GM19099 (cell line): ENCODE measurements around the gene NCMAP.

Experiments
- POLR2A ChIP-seq: IDR thresholded peaks from 3 replicates; pipeline ENCODE4 v1.6.1; 2011; ENCODE audit warnings: low read depth; ENCODE audit not compliant: insufficient read length; ENCODE audit errors: extremely low read depth

The NCMAP gene

GRCh38 chr1:24586970-24587820, 31.3 kb downstream of the NCMAP start:
- no peak for TF ChIP-seq POLR2A

DNA sequence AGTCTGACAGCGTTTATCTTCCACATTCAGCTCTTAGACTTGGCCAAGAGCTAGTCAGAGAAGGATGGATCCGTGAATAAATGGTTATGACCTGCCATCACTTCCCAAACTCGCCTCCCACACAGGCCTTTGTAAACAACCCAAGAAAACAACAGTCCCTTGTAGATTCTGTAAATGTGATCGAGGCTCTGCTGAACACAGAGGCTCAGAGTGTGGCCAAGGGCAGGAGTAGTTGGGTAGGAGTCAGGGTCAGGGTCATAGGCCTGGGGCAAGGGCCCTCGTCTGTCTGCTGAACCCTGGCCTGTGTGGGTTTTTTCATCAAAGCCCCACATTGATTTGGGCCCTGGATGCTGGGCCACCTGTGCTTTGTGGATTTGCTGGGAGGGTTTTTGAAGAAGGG, 32.7 kb downstream of the NCMAP start:
- TF ChIP-seq POLR2A, result no peak

GRCh38 chr1:24589200-24589599, 33.3 kb downstream of the NCMAP start:
- no peak for TF ChIP-seq POLR2A

DNA sequence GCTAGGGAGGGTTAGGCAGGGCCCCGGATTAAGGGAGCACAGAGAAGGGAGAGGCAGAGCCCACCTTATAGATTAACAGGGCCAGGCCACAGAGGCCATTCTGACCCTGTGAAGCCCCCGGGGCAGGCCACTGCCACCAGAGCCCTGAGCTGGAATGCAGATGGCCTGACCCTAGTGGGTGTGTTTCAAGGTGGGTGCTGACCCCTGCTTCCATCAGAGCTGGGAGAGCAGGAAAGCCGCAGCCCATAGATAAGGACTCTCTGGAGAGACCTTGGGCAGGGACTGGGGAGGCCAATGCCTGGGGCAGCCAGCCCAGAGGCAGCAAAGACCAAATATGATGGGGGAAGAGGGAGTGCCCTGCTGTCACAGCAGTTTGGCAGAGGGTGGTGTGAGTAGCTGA, 35.9 kb downstream of the NCMAP start:
- no peak for TF ChIP-seq POLR2A

GRCh38 chr1:24594328-24594598, 38.4 kb downstream of the NCMAP start:
- no peak for TF ChIP-seq POLR2A

DNA sequence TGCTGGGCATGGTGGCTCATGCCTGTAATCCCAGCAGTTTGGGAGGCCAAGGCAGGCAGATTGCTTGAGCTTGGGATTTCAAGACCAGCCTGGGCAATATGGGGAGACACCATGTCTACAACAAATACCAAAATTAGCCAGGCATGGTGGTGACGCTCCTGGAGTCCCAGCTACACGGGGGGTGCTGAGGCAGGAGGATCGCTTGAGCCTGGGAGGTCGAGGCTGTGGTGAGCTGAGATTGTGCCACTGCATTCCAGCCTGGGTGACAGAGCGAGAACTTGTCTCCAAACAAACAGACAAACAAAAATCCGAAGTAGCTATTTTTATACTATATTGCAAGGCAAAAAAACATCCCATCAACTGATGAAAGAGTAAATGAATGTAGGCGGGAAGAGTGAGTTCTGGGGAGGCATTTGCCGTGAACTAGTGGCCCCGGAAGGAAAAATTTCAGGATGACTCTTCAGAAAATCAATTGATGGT, 40.6 kb downstream of the NCMAP start:
- TF ChIP-seq POLR2A, result no peak

GRCh38 chr1:24599265-24599664, 43.4 kb downstream of the NCMAP start:
- TF ChIP-seq POLR2A, result no peak

DNA sequence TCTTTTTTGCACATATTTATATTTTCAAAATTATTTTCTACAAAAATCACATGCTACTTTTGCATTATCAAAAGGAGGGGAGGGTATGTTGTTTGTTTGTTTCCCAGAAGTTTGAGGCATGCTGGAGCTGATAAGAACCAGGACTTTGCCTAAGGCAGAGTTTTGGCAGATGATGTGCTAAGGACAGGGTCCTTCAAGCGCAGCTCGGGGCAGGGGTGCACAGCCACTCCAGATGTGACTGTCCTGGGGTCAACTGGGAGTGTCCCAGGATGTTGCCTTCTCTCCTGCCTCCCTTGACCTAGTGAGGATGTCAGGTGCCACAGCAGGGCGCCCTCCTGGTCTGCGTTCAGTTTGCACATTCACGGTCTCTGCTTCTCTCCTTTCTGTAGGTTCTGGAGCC, 44.7 kb downstream of the NCMAP start:
- TF ChIP-seq POLR2A, result no peak

DNA sequence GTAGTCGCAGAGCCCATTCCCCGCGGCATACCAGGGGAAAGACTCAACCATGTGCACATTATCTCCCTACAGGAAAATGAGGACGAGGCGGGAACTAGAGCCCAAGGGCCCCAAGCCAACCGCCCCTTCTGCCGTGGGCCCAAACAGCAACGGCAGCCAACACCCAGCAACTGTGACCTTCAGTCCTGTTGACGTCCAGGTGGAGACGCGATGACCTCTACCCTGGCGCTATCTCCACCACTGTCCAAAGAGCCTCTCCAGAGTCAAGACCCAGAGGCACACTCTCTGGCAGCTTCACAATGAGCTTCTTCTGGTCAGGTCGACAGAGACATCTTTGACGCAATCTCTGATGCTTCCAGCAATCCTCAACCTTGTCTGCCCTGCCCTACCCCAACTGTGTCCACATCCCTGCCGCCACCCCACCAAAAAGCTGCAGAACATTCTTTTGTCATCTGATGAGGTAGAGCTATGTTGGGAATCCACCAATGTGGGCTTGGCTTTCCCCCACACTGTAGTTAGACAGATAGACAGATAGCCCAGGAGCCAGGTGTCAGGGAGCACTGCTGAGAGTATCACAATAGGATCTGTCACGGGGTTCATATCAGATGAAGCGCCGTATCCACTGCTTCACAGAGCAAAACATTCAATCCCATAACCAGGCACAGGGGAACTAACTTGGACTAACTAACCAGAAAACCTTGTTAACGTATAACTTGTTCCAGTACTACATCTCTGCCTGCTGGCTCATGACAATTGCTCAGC, 49.8 kb downstream of the NCMAP start:
- TF ChIP-seq POLR2A, result no peak

DNA sequence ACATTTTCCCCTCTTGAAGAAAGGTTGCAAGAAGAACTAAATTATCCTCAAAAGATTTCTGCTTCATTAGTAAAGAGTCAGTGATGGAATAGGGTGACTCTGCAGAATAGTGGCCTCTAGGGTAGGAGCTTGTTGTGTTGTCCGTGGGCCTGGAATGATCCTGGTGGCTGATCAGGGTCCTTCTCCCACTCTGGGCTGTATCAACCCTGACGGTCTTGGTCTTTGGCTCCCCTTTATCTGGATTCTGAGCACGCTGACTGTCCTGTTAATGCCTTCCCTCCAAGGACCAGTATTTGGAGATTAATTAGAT, 50.4 kb downstream of the NCMAP start:
- no peak for TF ChIP-seq POLR2A

DNA sequence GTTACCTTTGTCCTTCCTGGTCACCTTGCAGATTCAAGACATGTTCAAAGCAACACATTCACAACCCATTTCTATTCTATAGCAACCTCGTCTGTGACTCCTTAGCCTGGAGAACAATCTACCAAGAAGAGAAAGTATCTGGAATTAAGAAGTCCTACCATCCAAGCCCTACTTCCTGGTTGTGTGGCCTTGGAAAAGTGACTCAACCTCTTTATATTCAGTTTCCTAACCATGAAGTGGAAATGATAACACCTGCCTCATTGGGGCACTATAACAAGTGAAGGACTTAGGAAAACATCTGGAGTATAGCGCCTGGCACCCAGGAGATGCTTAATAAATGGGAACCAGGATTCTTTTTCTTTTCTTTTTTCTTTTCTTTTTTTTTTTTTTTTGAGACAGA, 50.7 kb downstream of the NCMAP start:
- TF ChIP-seq POLR2A, result no peak

- no peak for TF ChIP-seq POLR2A
Measured at GRCh38 chr1:24609949-24610517, 54.1 kb downstream of the NCMAP start.

- no peak for TF ChIP-seq POLR2A
Measured at GRCh38 chr1:24619376-24619775, 63.5 kb downstream of the NCMAP start.

- no peak for TF ChIP-seq POLR2A
Measured at GRCh38 chr1:24620678-24621077, 64.8 kb downstream of the NCMAP start.

GRCh38 chr1:24621121-24621520, 65.2 kb downstream of the NCMAP start:
- TF ChIP-seq POLR2A, result no peak

GRCh38 chr1:24622218-24622617, 66.3 kb downstream of the NCMAP start:
- TF ChIP-seq POLR2A, result no peak
